ENCODE measurements around the gene PILRA. TPM values are rescaled to one million over a fixed set of nuclear protein-coding genes. Genes with fewer than 3 reads are reported as not detected.

The PILRA gene
- total RNA-seq, 1 donor = 0.36 TPM

GRCh38 chr7:100449190-100449795, 76.0 kb downstream of the PILRA start:
- Histone ChIP-seq H3K4me3 (ENCODE audit: insufficient read depth, low read length) (no peak overlapping the region), H3K36me3 (ENCODE audit: insufficient read depth, low read length) (no peaks in the 10 kb centered on the region), H4K20me1 (ENCODE audit: insufficient read depth, low read length) (no peaks in the 10 kb centered on the region), H3K79me2 (ENCODE audit: insufficient read depth, low read length) (no peaks in the 10 kb centered on the region), H3K9me3 (ENCODE audit: low read depth, low read length) (no peaks in the 10 kb centered on the region), H2AFZ (ENCODE audit: low read length) (no peak overlapping the region), H3K4me2 (ENCODE audit: insufficient read depth, low read length) (no peak overlapping the region), H3K4me1 (ENCODE audit: insufficient read depth, low read length) (peaks cover 16% of the 10 kb centered on the region), H3K27ac (ENCODE audit: low read depth, low read length) (no peak overlapping the region), H3K27me3 (ENCODE audit: insufficient read depth, low read length) (no peaks in the 10 kb centered on the region)
- TF ChIP-seq CTCF (IDR thresholded peaks at IDR 0.05; ENCODE audit: extremely low read depth, low read depth, low read length) = no peak
- no peak for DNase-seq (ENCODE audit: insufficient read length, low spot score, missing footprints)

Small RNA genes within 50 kb of the gene (small RNA-seq; reads per million reads assigned to genes)
- gene RF00019 = not detected

Other genes with a start within 250 kb of the PILRA start
- 2.2 and 2.7 TPM in 2 replicates for gene MBLAC1, start 246.5 kb upstream of the PILRA start, total RNA-seq
- 63.7 and 70.7 TPM in 2 replicates for gene LAMTOR4, start 224.6 kb upstream of the PILRA start, total RNA-seq
- 7.1 and 8.0 TPM in 2 replicates for gene TRAPPC14, start 214.8 kb upstream of the PILRA start, total RNA-seq
- gene GAL3ST4, start 204.9 kb upstream of the PILRA start, total RNA-seq = 1.1 and 2.7 TPM in 2 replicates
- gene GPC2, start 196.1 kb upstream of the PILRA start, total RNA-seq = 1.4 and 1.8 TPM in 2 replicates
- gene STAG3, start 195.6 kb upstream of the PILRA start, total RNA-seq = 0.59 and 1.4 TPM in 2 replicates
- gene PVRIG, start 153.5 kb upstream of the PILRA start, total RNA-seq = not detected in 2 replicates
- gene SPDYE3, start 65.8 kb upstream of the PILRA start, total RNA-seq = under 0.01 TPM in 1 of 2 replicates, not detected in the other
- 10.9 and 14.8 TPM in 2 replicates for gene PILRB, start 15.4 kb upstream of the PILRA start, total RNA-seq
- gene ZCWPW1, start 55.2 kb downstream of the PILRA start, total RNA-seq = 2.2 and 2.4 TPM in 2 replicates
- 28.6 and 29.7 TPM in 2 replicates for gene MEPCE, start 56.3 kb downstream of the PILRA start, total RNA-seq
- gene PPP1R35, start 63.0 kb downstream of the PILRA start, total RNA-seq = 9.7 and 11.9 TPM in 2 replicates
- 0.36 TPM in 1 of 2 replicates, not detected in the other for gene SPACDR, start 90.8 kb downstream of the PILRA start, total RNA-seq
- 18.5 and 19.4 TPM in 2 replicates for gene TSC22D4, start 105.7 kb downstream of the PILRA start, total RNA-seq
- under 0.01 and 0.29 TPM in 2 replicates for gene NYAP1, start 110.4 kb downstream of the PILRA start, total RNA-seq
- gene AGFG2, start 165.7 kb downstream of the PILRA start, total RNA-seq = 6.5 and 9.4 TPM in 2 replicates
- not detected in 2 replicates for gene SAP25, start 200.4 kb downstream of the PILRA start, total RNA-seq
- 14.5 and 18.0 TPM in 2 replicates for gene LRCH4, start 212.6 kb downstream of the PILRA start, total RNA-seq
- under 0.01 and 0.36 TPM in 2 replicates for gene FBXO24, start 212.8 kb downstream of the PILRA start, total RNA-seq
- gene PCOLCE, start 228.9 kb downstream of the PILRA start, total RNA-seq = 231 and 259 TPM in 2 replicates
- 5.1 and 7.1 TPM in 2 replicates for gene MOSPD3, start 239.1 kb downstream of the PILRA start, total RNA-seq